SU-DHL-6 (cell line): Measurements from ENCODE around the gene ENTR1.
"Not testable (repeated sequence)": the region's sequence is repeated elsewhere in the genome, so short reads cannot be mapped to it uniquely, and the experiment has no call there.

ENCODE experiments used
- H2AFZ ChIP-seq: fragments of 200-600 bp; sonication (generic); 2 replicates; pipeline ENCODE4 v1.6.1; 2014; ENCODE audit warnings: low read depth, mild to moderate bottlenecking, moderate library complexity, mixed read lengths, antibody characterized with exemption, low read length; ENCODE audit not compliant: severe bottlenecking
- H3F3A ChIP-seq: fragments of 200-600 bp; shearing (Covaris generic); 2 replicates; pipeline ENCODE4 v1.6.0; 2016; ENCODE audit warnings: antibody characterized with exemption, mild to moderate bottlenecking; ENCODE audit not compliant: insufficient read depth
- H3K27ac ChIP-seq: fragments of 200-600 bp; sonication (generic); 2 replicates; pipeline ENCODE4 v1.5.1; 2016; ENCODE audit warnings: low read depth, mild to moderate bottlenecking, low read length, moderate library complexity, mixed read lengths
- H3K27me3 ChIP-seq: fragments of 200-600 bp; sonication (generic), shearing (Covaris generic); 2 replicates; pipeline ENCODE4 v1.6.0; 2014; ENCODE audit warnings: mild to moderate bottlenecking, low read length
- H3K36me3 ChIP-seq: fragments of 200-600 bp; sonication (generic); 2 replicates; pipeline ENCODE4 v1.6.1; 2014; ENCODE audit warnings: mild to moderate bottlenecking, low read length, mixed read lengths
- H3K4me2 ChIP-seq: fragments of 300-600, 200-600 bp; shearing (Covaris generic), sonication (generic); 2 replicates; pipeline ENCODE4 v1.6.0; 2014; ENCODE audit warnings: low read length, low read depth, mild to moderate bottlenecking; ENCODE audit not compliant: poor library complexity, severe bottlenecking
- H3K4me3 ChIP-seq: fragments of 200-600 bp; sonication (generic); 2 replicates; pipeline ENCODE4 v1.5.1; 2014; ENCODE audit warnings: antibody characterized with exemption, low read length, mild to moderate bottlenecking, mixed read lengths; ENCODE audit not compliant: insufficient read depth, poor library complexity, severe bottlenecking
- H3K79me2 ChIP-seq: fragments of 200-600 bp; sonication (generic); 2 replicates; pipeline ENCODE4 v1.6.1; 2014; ENCODE audit warnings: mild to moderate bottlenecking, low read length, moderate library complexity; ENCODE audit not compliant: insufficient read depth
- H3K9ac ChIP-seq: fragments of 200-600 bp; sonication (generic); 2 replicates; pipeline ENCODE4 v1.7.0; 2014; ENCODE audit warnings: mild to moderate bottlenecking, low read length
- H3K9me2 ChIP-seq: fragments of 200-600 bp; sonication (generic); replicated peaks from 2 replicates; pipeline ENCODE4 v1.6.1; 2014; ENCODE audit warnings: low read length; ENCODE audit not compliant: insufficient read depth
- H3K9me3 ChIP-seq: fragments of 200-600 bp; sonication (generic); 2 replicates; pipeline ENCODE4 v1.6.1; 2014; ENCODE audit warnings: low read length, mixed read lengths; ENCODE audit not compliant: insufficient read depth
- H4K20me1 ChIP-seq: fragments of 200-600 bp; sonication (generic); 2 replicates; pipeline ENCODE4 v1.6.1; 2014; ENCODE audit warnings: low read depth, mild to moderate bottlenecking, antibody characterized with exemption, low read length, moderate library complexity, mixed read lengths
- EZH2phosphoT487 ChIP-seq: fragments of 200-600 bp; sonication (generic), shearing (Covaris generic); conservative IDR thresholded peaks from 2 replicates; pipeline ENCODE4 v1.6.1; 2018; ENCODE audit warnings: mild to moderate bottlenecking, antibody characterized with exemption, low read length, moderate library complexity, mixed read lengths
- TF ChIP-seq, protein P1 (sequence below): fragments of 200-600 bp; sonication (generic); IDR thresholded peaks from one replicate; pipeline ENCODE4 v1.5.1; 2017; ENCODE audit warnings: antibody characterized with exemption, mild to moderate bottlenecking, low read length, moderate library complexity; ENCODE audit not compliant: insufficient read depth, poor library complexity, severe bottlenecking

Gene ENTR1

DNA sequence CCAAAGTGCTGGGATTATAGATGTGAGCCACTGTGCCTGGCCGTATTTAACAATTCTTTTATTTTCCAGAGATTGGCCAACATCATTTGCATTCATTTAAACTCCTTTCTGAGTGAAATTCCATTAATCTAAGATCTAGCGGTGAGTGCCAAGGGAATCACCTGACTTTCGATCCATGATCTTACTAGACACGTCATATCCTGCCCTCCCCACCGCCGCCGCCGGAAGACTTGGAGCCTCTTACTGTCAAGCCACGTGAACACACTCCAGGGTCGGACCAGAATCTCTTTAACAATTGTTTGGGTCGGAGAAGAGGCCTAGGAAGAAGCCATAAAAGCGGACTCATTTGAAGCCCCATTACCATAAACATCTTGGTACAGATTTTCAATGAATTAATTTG lies 16.4 kb upstream of the ENTR1 start:
- Histone ChIP-seq H3K9me2 (no peaks in the 10 kb centered on the region), H2AFZ (no peak overlapping the region), H3F3A (no peaks in the 10 kb centered on the region), H3K27ac (no peak overlapping the region), H3K27me3 (no peaks in the 10 kb centered on the region), H3K9ac (no peak overlapping the region), H3K36me3 (no peaks in the 10 kb centered on the region), H3K4me3 (no peak overlapping the region), H3K79me2 (no peaks in the 10 kb centered on the region), H3K4me2 (no peak overlapping the region), H3K9me3 (no peaks in the 10 kb centered on the region), H4K20me1 (no peaks in the 10 kb centered on the region)
- TF ChIP-seq, protein P1, sequence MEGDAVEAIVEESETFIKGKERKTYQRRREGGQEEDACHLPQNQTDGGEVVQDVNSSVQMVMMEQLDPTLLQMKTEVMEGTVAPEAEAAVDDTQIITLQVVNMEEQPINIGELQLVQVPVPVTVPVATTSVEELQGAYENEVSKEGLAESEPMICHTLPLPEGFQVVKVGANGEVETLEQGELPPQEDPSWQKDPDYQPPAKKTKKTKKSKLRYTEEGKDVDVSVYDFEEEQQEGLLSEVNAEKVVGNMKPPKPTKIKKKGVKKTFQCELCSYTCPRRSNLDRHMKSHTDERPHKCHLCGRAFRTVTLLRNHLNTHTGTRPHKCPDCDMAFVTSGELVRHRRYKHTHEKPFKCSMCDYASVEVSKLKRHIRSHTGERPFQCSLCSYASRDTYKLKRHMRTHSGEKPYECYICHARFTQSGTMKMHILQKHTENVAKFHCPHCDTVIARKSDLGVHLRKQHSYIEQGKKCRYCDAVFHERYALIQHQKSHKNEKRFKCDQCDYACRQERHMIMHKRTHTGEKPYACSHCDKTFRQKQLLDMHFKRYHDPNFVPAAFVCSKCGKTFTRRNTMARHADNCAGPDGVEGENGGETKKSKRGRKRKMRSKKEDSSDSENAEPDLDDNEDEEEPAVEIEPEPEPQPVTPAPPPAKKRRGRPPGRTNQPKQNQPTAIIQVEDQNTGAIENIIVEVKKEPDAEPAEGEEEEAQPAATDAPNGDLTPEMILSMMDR: no peak
- TF ChIP-seq EZH2phosphoT487: no peak

DNA sequence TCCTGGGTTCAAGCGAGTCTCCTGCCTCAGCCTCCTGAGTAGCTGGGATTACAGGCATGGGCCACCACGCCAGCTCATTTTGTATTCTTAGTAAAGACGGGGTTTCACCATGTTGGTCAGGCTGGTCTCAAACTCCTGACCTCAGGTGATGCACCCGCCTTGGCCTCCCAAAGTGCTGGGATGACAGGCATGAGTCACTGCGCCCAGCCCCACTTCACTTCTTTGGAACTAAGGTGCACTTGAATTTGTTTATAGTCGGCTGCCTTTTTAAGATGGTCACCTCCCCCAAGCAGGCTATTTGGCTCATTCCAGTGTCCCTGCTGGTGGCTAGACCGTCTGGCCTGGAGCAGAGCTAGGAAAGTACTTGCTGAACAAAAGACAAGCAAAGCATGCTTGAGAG lies 15.0 kb upstream of the ENTR1 start:
- H3K79me2 ChIP-seq, H3K27ac ChIP-seq, H3K4me2 ChIP-seq, H3K9me3 ChIP-seq, H3K4me3 ChIP-seq, H3K27me3 ChIP-seq, H3F3A ChIP-seq, H2AFZ ChIP-seq, H3K9ac ChIP-seq, H3K36me3 ChIP-seq, H3K9me2 ChIP-seq, H4K20me1 ChIP-seq: not testable (repeated sequence)

DNA sequence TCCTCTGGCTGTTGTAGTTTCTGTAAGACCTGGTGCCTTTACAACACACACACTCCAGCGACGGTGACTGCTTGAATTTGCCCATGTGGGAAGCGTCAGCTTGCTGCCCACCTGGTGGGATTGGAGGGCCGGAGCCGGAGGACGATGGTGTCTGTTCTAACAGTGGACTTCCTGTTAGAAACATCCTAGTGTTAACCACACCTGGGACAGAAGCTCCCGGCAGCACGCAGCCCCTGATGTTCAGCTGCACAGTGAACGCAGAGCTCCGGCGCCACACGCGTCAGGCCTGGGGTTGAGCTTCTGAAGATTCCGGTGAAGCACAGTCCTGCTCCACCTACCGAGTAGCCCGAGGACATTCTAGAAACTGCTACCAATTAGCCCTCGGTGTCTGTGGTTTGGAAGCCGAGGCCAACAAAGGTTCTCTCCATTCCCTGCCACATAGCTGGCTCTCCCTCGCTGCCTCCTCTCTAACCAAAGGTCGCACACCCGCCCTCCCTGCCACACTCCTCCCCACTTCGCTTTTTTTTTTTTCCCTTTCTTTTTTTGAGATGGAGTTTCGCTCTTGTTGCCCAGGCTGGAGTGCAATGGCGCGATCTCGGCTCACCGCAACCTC lies 14.4 kb upstream of the ENTR1 start:
- H3K4me2 ChIP-seq: no peak overlapping the region
- TF ChIP-seq, protein P1: no peak
- no peak for TF ChIP-seq EZH2phosphoT487
- no peaks in the 10 kb centered on the region for H3K27me3 ChIP-seq
- no peaks in the 10 kb centered on the region for H3K79me2 ChIP-seq
- H3K36me3 ChIP-seq: no peaks in the 10 kb centered on the region
- no peak overlapping the region for H3K27ac ChIP-seq
- no peaks in the 10 kb centered on the region for H3F3A ChIP-seq
- no peaks in the 10 kb centered on the region for H3K9me3 ChIP-seq
- H3K4me3 ChIP-seq: no peak overlapping the region
- H4K20me1 ChIP-seq: no peaks in the 10 kb centered on the region
- no peak overlapping the region for H2AFZ ChIP-seq
- H3K9me2 ChIP-seq: no peaks in the 10 kb centered on the region
- no peak overlapping the region for H3K9ac ChIP-seq

DNA sequence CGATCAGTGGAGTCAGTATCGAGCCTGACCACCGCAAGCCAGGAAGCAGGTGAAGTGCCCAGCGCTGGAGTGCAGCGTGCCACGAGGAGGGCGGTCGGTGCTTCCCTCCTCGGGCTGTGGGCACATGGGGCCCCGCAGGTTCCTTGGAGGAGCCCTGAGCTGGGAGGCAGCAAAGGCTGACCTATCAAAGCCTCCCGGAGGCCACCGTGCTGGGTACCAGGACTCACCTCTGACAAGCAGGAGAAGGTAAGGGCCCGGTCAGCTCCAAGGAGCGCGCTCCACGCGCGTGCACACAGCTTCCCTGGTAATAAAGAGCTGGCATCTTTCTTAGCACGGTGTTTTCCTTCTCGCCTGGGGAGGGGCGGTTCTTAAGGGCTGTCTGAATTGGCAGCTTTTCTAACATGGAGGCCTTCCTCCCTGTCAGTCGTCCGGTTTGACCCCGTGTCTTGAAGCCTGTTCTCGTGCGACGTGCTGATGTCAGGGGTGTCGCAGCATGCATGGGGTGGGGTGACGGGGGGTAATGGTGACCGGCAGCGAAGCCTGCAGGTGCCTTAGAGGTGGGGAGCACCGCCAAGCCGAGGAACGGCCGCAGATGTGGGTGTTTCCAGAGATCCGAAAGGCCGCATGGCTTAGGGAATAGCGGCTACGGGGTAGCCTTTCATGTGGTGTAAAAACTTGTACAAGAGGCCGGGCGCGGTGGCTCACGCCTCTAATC lies 13.2 kb upstream of the ENTR1 start:
- Histone ChIP-seq H3F3A (no peaks in the 10 kb centered on the region), H4K20me1 (no peaks in the 10 kb centered on the region), H2AFZ (no peak overlapping the region), H3K27me3 (no peaks in the 10 kb centered on the region), H3K36me3 (no peaks in the 10 kb centered on the region), H3K9ac (no peak overlapping the region), H3K4me2 (no peak overlapping the region), H3K9me2 (no peaks in the 10 kb centered on the region), H3K4me3 (no peak overlapping the region), H3K79me2 (no peaks in the 10 kb centered on the region), H3K9me3 (no peaks in the 10 kb centered on the region), H3K27ac (no peak overlapping the region)
- TF ChIP-seq, protein P1: no peak
- no peak for TF ChIP-seq EZH2phosphoT487
